Uterus (tissue), 4 donors: ENCODE measurements around the gene ST8SIA2. TPM values are rescaled to one million over a fixed set of nuclear protein-coding genes. Genes with fewer than 3 reads are reported as not detected.

ENCODE experiments used
- DNase-seq, 2 donors: peaks; one replicate each; pipeline ENCODE4 v3.0.0-alpha.2; 2019 to 2020
- H3K27ac ChIP-seq, 2 donors: fragments of 200-600 bp; sonication (generic); 1 replicate in 1 of 2; 2 replicates in 1 of 2; pipeline ENCODE4 v1.5.1; 2016 to 2018
- H3K27me3 ChIP-seq, 2 donors: fragments of 200-600 bp; sonication (generic); one replicate each; pipeline ENCODE4 v1.5.1; 2018 to 2019; ENCODE audit warnings: control low read depth in 1 of 2
- H3K36me3 ChIP-seq, 2 donors: fragments of 200-600 bp; sonication (generic); one replicate each; pipeline ENCODE4 v1.5.1; 2019; ENCODE audit warnings: control low read depth in 1 of 2
- H3K4me1 ChIP-seq, 2 donors: fragments of 200-600 bp; sonication (generic); one replicate each; pipeline ENCODE4 v1.5.1; 2018 to 2019; ENCODE audit warnings: control low read depth in 1 of 2
- H3K4me3 ChIP-seq, 2 donors: fragments of 200-600 bp; sonication (generic); 1 replicate in 1 of 2; 2 replicates in 1 of 2; pipeline ENCODE4 v1.5.1; 2018 to 2019; ENCODE audit warnings: mild to moderate bottlenecking in 1 of 2
- H3K9me3 ChIP-seq, 2 donors: fragments of 200-600 bp; sonication (generic); one replicate each; pipeline ENCODE4 v1.5.1; 2019; ENCODE audit warnings: control low read depth in 1 of 2
- CTCF ChIP-seq, 4 experiments: fragments of 200-600 bp in 2 of 4; fragments of 450-650 bp in 2 of 4; sonication (generic) in 2 of 4; IDR thresholded peaks; one replicate each; pipeline ENCODE4 v1.5.1; 2016 to 2019; ENCODE audit warnings: antibody characterized with exemption in 4 of 4, mild to moderate bottlenecking in 2 of 4, moderate library complexity in 1 of 4
- POLR2A ChIP-seq, 2 donors: fragments of 450-650 bp; IDR thresholded peaks; one replicate each; pipeline ENCODE4 v1.6.1; 2016; ENCODE audit warnings: antibody characterized with exemption in 2 of 2, mild to moderate bottlenecking in 1 of 2, moderate library complexity in 1 of 2
- intact Hi-C: fragments of 100-400 bp; cut with DNase I; formaldehyde crosslinking; loops from one replicate; pipeline ENCODE4 v1.15.1; 2023; ENCODE audit warnings: low total_unique reads
- total RNA-seq, 4 donors: library from RNA; depleted of rRNA in 3 of 4; stranded (reverse); fragments of >200 nt in 3 of 4; gene quantifications; one replicate each; pipeline versions ENCODE4 v1.1.0 to v1.2.4, GENCODE V29; 2014 to 2023
- donor health status: DM: yes; HTN: yes; CAD: no.

Gene ST8SIA2
- total RNA-seq, 4 donors from 2014 or later, result 4.1 TPM; not detected in 3

- no peak for DNase-seq
- TF ChIP-seq CTCF (IDR thresholded peaks at IDR 0.05) (no peak), POLR2A (IDR thresholded peaks at IDR 0.05) (no peak)
- Histone ChIP-seq H3K4me1 (no peaks in the 10 kb centered on the region), H3K4me3 (no peak overlapping the region), H3K9me3 (no peaks in the 10 kb centered on the region), H3K27ac (no peak overlapping the region), H3K36me3 (no peaks in the 10 kb centered on the region), H3K27me3 (no peaks in the 10 kb centered on the region)
- intact Hi-C loops, result no loop called here
These were observed 32.2 kb upstream of the ST8SIA2 start for GRCh38 chr15:92361321-92362000.

GRCh38 chr15:92362001-92362350 is 31.7 kb upstream of the ST8SIA2 start:
- TF ChIP-seq POLR2A (IDR thresholded peaks at IDR 0.05) (no peak), CTCF (IDR thresholded peaks at IDR 0.05) (no peak)
- intact Hi-C loops, result no loop called here

GRCh38 chr15:92365084-92365483 is 28.6 kb upstream of the ST8SIA2 start:
- H3K36me3 ChIP-seq, result no peaks in the 10 kb centered on the region
- no peak for DNase-seq
- no peaks in the 10 kb centered on the region for H3K27me3 ChIP-seq
- intact Hi-C loops, result no loop called here
- no peaks in the 10 kb centered on the region for H3K9me3 ChIP-seq
- TF ChIP-seq CTCF (IDR thresholded peaks at IDR 0.05) (no peak), POLR2A (IDR thresholded peaks at IDR 0.05) (no peak)
- no peak overlapping the region for H3K4me3 ChIP-seq
- H3K4me1 ChIP-seq, result no peaks in the 10 kb centered on the region
- no peak overlapping the region for H3K27ac ChIP-seq

More at GRCh38 chr15:92362001-92362350, 31.7 kb upstream of the ST8SIA2 start:
- H3K4me1 ChIP-seq, result no peaks in the 10 kb centered on the region
- no peak overlapping the region for H3K4me3 ChIP-seq
- H3K36me3 ChIP-seq, result no peaks in the 10 kb centered on the region
- no peak for DNase-seq
- no peak overlapping the region for H3K27ac ChIP-seq
- no peaks in the 10 kb centered on the region for H3K9me3 ChIP-seq
- H3K27me3 ChIP-seq, result no peaks in the 10 kb centered on the region

GRCh38 chr15:92365906-92366305 is 27.8 kb upstream of the ST8SIA2 start:
- H3K4me1 ChIP-seq, result no peaks in the 10 kb centered on the region
- DNase-seq, result no peak
- intact Hi-C loops, result no loop called here
- no peaks in the 10 kb centered on the region for H3K9me3 ChIP-seq
- no peak for TF ChIP-seq CTCF (IDR thresholded peaks at IDR 0.05)
- no peak for TF ChIP-seq POLR2A (IDR thresholded peaks at IDR 0.05)
- no peak overlapping the region for H3K27ac ChIP-seq
- H3K27me3 ChIP-seq, result no peaks in the 10 kb centered on the region
- H3K4me3 ChIP-seq, result no peak overlapping the region
- no peaks in the 10 kb centered on the region for H3K36me3 ChIP-seq

- Histone ChIP-seq H3K27ac (no peak overlapping the region), H3K4me3 (no peak overlapping the region), H3K9me3 (no peaks in the 10 kb centered on the region), H3K27me3 (no peaks in the 10 kb centered on the region), H3K36me3 (no peaks in the 10 kb centered on the region), H3K4me1 (no peaks in the 10 kb centered on the region)
- TF ChIP-seq CTCF (IDR thresholded peaks at IDR 0.05) (no peak), POLR2A (IDR thresholded peaks at IDR 0.05) (no peak)
- intact Hi-C loops, result no loop called here
- no peak for DNase-seq
These were observed 27.3 kb upstream of the ST8SIA2 start for GRCh38 chr15:92366381-92366780.
